Pulmonary artery endothelial cell (primary cell): ENCODE measurements around the gene MAP3K6. TPM values are rescaled to one million over a fixed set of nuclear protein-coding genes. Genes with fewer than 3 reads are reported as not detected.

ENCODE experiments used
- DNase-seq: peaks from one replicate; pipeline ENCODE4 v3.0.0-alpha.2; 2011; ENCODE audit warnings: low read depth, low spot score
- total RNA-seq: library from RNA; depleted of rRNA; stranded (reverse); fragments of >200 nt; gene quantifications from 2 replicates; pipeline ENCODE4 v1.2.3, GENCODE V29; 2014

The MAP3K6 gene
- total RNA-seq, 1 donor from 2014 or later: 10.0 TPM

- no peak for DNase-seq
Measured at GRCh38 chr1:27374362-27375086, 7.8 kb upstream of the MAP3K6 start, which contains the start of gene FCN3. Gene FCN3, minus strand, starts transcription at chr1:27374824. Its CDS starts 6 bp downstream, at chr1:27374818.

- no peak for DNase-seq
Measured at GRCh38 chr1:27372808-27373690, 6.3 kb upstream of the MAP3K6 start.

GRCh38 chr1:27372022-27372807 is 5.5 kb upstream of the MAP3K6 start:
- DNase-seq: no peak

GRCh38 chr1:27368869-27369582 is 2.3 kb upstream of the MAP3K6 start:
- no peak for DNase-seq

- DNase-seq: no peak
Measured at GRCh38 chr1:27367160-27367650, 444 bp upstream of the MAP3K6 start.

GRCh38 chr1:27366113-27366410 is 699 bp downstream of the MAP3K6 start:
- DNase-seq: peak; percentile 30

GRCh38 chr1:27365372-27366112 is 1.2 kb downstream of the MAP3K6 start:
- DNase-seq: peak; percentile 62

GRCh38 chr1:27364696-27365371 is 1.9 kb downstream of the MAP3K6 start:
- no peak for DNase-seq

- DNase-seq: no peak
Measured at GRCh38 chr1:27363766-27364695, 2.7 kb downstream of the MAP3K6 start.

GRCh38 chr1:27361553-27361952 is 5.2 kb downstream of the MAP3K6 start:
- no peak for DNase-seq

- DNase-seq: no peak
Measured at GRCh38 chr1:27361044-27361402, 5.7 kb downstream of the MAP3K6 start.

- no peak for DNase-seq
Measured at GRCh38 chr1:27360159-27361043, 6.4 kb downstream of the MAP3K6 start.

- DNase-seq: no peak
Measured at GRCh38 chr1:27359822-27360158, 7.0 kb downstream of the MAP3K6 start.

- DNase-seq: no peak
Measured at GRCh38 chr1:27358928-27359313, 7.8 kb downstream of the MAP3K6 start.

- no peak for DNase-seq
Measured at GRCh38 chr1:27358038-27358927, 8.5 kb downstream of the MAP3K6 start.

- no peak for DNase-seq
Measured at GRCh38 chr1:27357281-27358037, 9.3 kb downstream of the MAP3K6 start.
